Endothelial cell of umbilical vein (primary cell): ENCODE measurements around the gene SLC23A3. TPM values are rescaled to one million over a fixed set of nuclear protein-coding genes. Genes with fewer than 3 reads are reported as not detected.
A peak's percentile ranks its signal among the peaks of the same experiment; 100 is the strongest.

Experiments used
- BruUV-seq: library from RNA; stranded (reverse); fragments of 400-500 nt; replicated peaks from 2 replicates; lab custom pipeline; 2021; lab: Mats Ljungman, UMichigan
- CTCF ChIA-PET: fragments of 300-600, 350-600 bp; sonication (Branson Sonifier 250); formaldehyde crosslinking; loops from one replicate; lab custom pipeline; 2021; ENCODE audit warnings: antibody characterized with exemption, inconsistent platforms; lab: Charles Lee
- POLR2A ChIA-PET: fragments of 300-600, 350-600 bp; sonication (Branson Sonifier 250); formaldehyde crosslinking; loops from one replicate; lab custom pipeline; 2021; ENCODE audit warnings: antibody characterized with exemption, inconsistent platforms; lab: Charles Lee
- DNase-seq: peaks from one replicate; pipeline ENCODE4 v3.0.0-alpha.2; 2011; ENCODE audit warnings: low read depth, low spot score
- FAIRE-seq: peaks from 2 replicates; lab custom pipeline; 2011; peaks lifted over from hg19 to GRCh38; lab: Jason Lieb, UNC
- H2AFZ ChIP-seq: 2 replicates; pipeline ENCODE4 v1.6.0; 2012; ENCODE audit warnings: low read depth, low read length, control low read depth, inconsistent platforms
- H3K27ac ChIP-seq: 2 replicates; pipeline ENCODE4 v1.5.1; 2011; ENCODE audit warnings: low read depth, mild to moderate bottlenecking, control low read depth, low read length, moderate library complexity; ENCODE audit not compliant: insufficient read depth
- H3K27me3 ChIP-seq, 2 experiments: 2 replicates each; pipeline versions ENCODE4 v1.6.0 to v1.6.1; 2011; ENCODE audit warnings: low read length in 2 of 2, mixed read lengths in 1 of 2; ENCODE audit not compliant: control insufficient read depth in 2 of 2, insufficient read depth in 2 of 2
- H3K36me3 ChIP-seq, 2 experiments: 2 replicates in 1 of 2; 3 replicates in 1 of 2; pipeline ENCODE4 v1.5.1; 2011; ENCODE audit warnings: low read length in 2 of 2, mild to moderate bottlenecking in 1 of 2, moderate library complexity in 1 of 2; ENCODE audit not compliant: control insufficient read depth in 2 of 2, insufficient read depth in 2 of 2; ENCODE audit errors: extremely low read depth in 1 of 2
- H3K4me1 ChIP-seq: 3 replicates; pipeline ENCODE4 v1.5.1; 2011; ENCODE audit warnings: mild to moderate bottlenecking, low read length; ENCODE audit not compliant: control insufficient read depth, insufficient read depth; ENCODE audit errors: extremely low read depth
- H3K4me2 ChIP-seq: 2 replicates; pipeline ENCODE4 v1.6.1; 2011; ENCODE audit warnings: low read length, control low read depth, mixed read lengths; ENCODE audit not compliant: insufficient read depth
- H3K4me3 ChIP-seq, 3 experiments: fragments of 200-600 bp in 1 of 3; sonication (generic), shearing (Covaris generic) in 1 of 3; replicated peaks in 1 of 3; 2 replicates each; pipeline ENCODE4 v1.5.1; 2011 to 2016; ENCODE audit warnings: control low read depth in 3 of 3, low read length in 3 of 3, mild to moderate bottlenecking in 2 of 3, inconsistent platforms in 1 of 3, low read depth in 1 of 3, moderate library complexity in 1 of 3; ENCODE audit not compliant: insufficient read depth in 1 of 3
- H3K79me2 ChIP-seq: 2 replicates; pipeline ENCODE4 v1.6.0; 2012; ENCODE audit warnings: low read length, inconsistent platforms; ENCODE audit not compliant: control insufficient read depth, insufficient read depth
- H3K9ac ChIP-seq: replicated peaks from 2 replicates; pipeline ENCODE3; 2011; ENCODE audit warnings: low read length, control low read depth; ENCODE audit not compliant: insufficient read depth; ENCODE audit errors: extremely low read depth
- H3K9me1 ChIP-seq: replicated peaks from 3 replicates; pipeline ENCODE4 v1.6.0; 2011; ENCODE audit warnings: mild to moderate bottlenecking, low read length; ENCODE audit not compliant: control insufficient read depth, insufficient read depth; ENCODE audit errors: extremely low read depth
- H3K9me3 ChIP-seq: replicated peaks from 2 replicates; pipeline ENCODE4 v1.5.1; 2012; ENCODE audit warnings: low read length, inconsistent platforms; ENCODE audit not compliant: control insufficient read depth, insufficient read depth
- H4K20me1 ChIP-seq: replicated peaks from 2 replicates; pipeline ENCODE3; 2011; ENCODE audit warnings: mild to moderate bottlenecking, low read length; ENCODE audit not compliant: control insufficient read depth, insufficient read depth; ENCODE audit errors: extremely low read depth
- CTCF ChIP-seq, 2 donors: IDR thresholded peaks; 1 replicate in 1 of 2; 2 replicates in 1 of 2; pipeline ENCODE4 v1.5.1; 2011; ENCODE audit warnings: low read length in 2 of 2, mild to moderate bottlenecking in 2 of 2, moderate library complexity in 2 of 2, control low read depth in 1 of 2, inconsistent platforms in 1 of 2, low read depth in 1 of 2; ENCODE audit not compliant: insufficient read depth in 1 of 2; ENCODE audit errors: extremely low read depth in 1 of 2
- EZH2 ChIP-seq: IDR thresholded peaks from 2 replicates; pipeline ENCODE4 v1.6.1; 2012; ENCODE audit warnings: borderline replicate concordance, low read depth, mild to moderate bottlenecking, moderate library complexity, low read length, inconsistent platforms; ENCODE audit not compliant: severe bottlenecking
- FOS ChIP-seq: IDR thresholded peaks from 2 replicates; pipeline ENCODE4 v1.6.1; 2011; ENCODE audit warnings: mild to moderate bottlenecking, low read length, moderate library complexity, borderline replicate concordance; ENCODE audit not compliant: insufficient read depth
- GATA2 ChIP-seq: IDR thresholded peaks from 2 replicates; pipeline ENCODE4 v1.7.0; 2011; ENCODE audit warnings: low read depth, mild to moderate bottlenecking, moderate library complexity, mixed read lengths, low read length; ENCODE audit not compliant: insufficient read length, insufficient read depth
- JUN ChIP-seq: IDR thresholded peaks from 2 replicates; pipeline ENCODE4 v1.6.1; 2011; ENCODE audit warnings: borderline replicate concordance, low read depth; ENCODE audit not compliant: insufficient read length, insufficient read depth
- MYC ChIP-seq: IDR thresholded peaks from one replicate; pipeline ENCODE4 v1.6.1; 2011; ENCODE audit warnings: mild to moderate bottlenecking, low read depth, low read length
- POLR2A ChIP-seq: IDR thresholded peaks from 2 replicates; pipeline ENCODE4 v1.6.1; 2012; ENCODE audit warnings: low read depth, mild to moderate bottlenecking, control low read depth, low read length
- POLR2AphosphoS5 ChIP-seq: IDR thresholded peaks from 2 replicates; pipeline ENCODE4 v1.6.1; 2012; ENCODE audit warnings: low read depth, mild to moderate bottlenecking, control low read depth, low read length, moderate library complexity; ENCODE audit not compliant: insufficient read depth
- dilution Hi-C: fragments of 300-500 bp; cut with MboI; formaldehyde crosslinking; loops from one replicate; pipeline ENCODE4 v1.15.0; 2019; ENCODE audit warnings: low sequenced_read_pairs; ENCODE audit not compliant: extremely low pct_ligation_motif_present
- intact Hi-C: fragments of 100-400 bp; cut with micrococcal nuclease; formaldehyde crosslinking; loops from one replicate; pipeline ENCODE4 v1.10.0; 2022
- polyA plus RNA-seq, 4 experiments: library from polyadenylated mRNA; depleted of rRNA in 3 of 4; stranded (reverse) in 3 of 4; unstranded in 1 of 4; fragments of >200 nt; gene quantifications; 2 replicates each; pipeline versions ENCODE4 v1.2.1 to v1.2.3, GENCODE V29; 2011 to 2012; ENCODE audit warnings: missing spikeins in 1 of 4
- total RNA-seq: library from RNA; stranded (reverse); gene quantifications from 2 replicates; pipeline ENCODE4 v1.2.3, GENCODE V29; 2021
- TF ChIP-seq, protein P1 (sequence below): IDR thresholded peaks from 2 replicates; pipeline ENCODE4 v1.6.1; 2011; ENCODE audit not compliant: insufficient read depth, insufficient read length

The SLC23A3 gene
- total and polyA plus RNA-seq, 2 donors (not counting 3 experiments of a cell fraction or from before 2014, with no cell fraction given) = 2.7 to 7.1 TPM

GRCh38 chr2:219160186-219161017, 9.4 kb downstream of the SLC23A3 start, which contains the start of gene NHEJ1:
Gene NHEJ1, minus strand, starts transcription at chr2:219160815. Its CDS starts 2,453 bp downstream, at chr2:219158362.
- no peaks in the 10 kb centered on the region for H3K9me1 ChIP-seq
- H3K27ac ChIP-seq = no peak within 1 kb of the TSS
- no peaks in the 10 kb centered on the region for H3K27me3 ChIP-seq
- peak within 1 kb of the TSS; percentile 80 for H2AFZ ChIP-seq
- H3K4me2 ChIP-seq = peak within 1 kb of the TSS; percentile 87
- DNase-seq = peak; percentile 96
- peaks cover 2 to 3% of the 10 kb centered on the region in 2 experiments for H3K36me3 ChIP-seq
- dilution Hi-C loops (no loop called here), intact Hi-C loops (loop anchor here (1.0 to 2.0 kb wide), 11 partner anchors 11 to 192 kb away; partner anchors contain the start of genes ABCB6, ANKZF1, ATG9A and DNAJB2)
- ChIA-PET POLR2A (no interaction called here), CTCF (interaction anchor here (0.8 to 12.9 kb wide), 9 partner anchors 11 to 313 kb away, joined by 3 to 418 read pairs (median 7); partner anchors contain the start of gene CNPPD1)
- peak; percentile 98 for FAIRE-seq
- peak within 1 kb of the TSS; percentile 37 for H3K9ac ChIP-seq
- BruUV-seq = TSS peak; percentile 47
- no peaks in the 10 kb centered on the region for H3K79me2 ChIP-seq
- H4K20me1 ChIP-seq = no peaks in the 10 kb centered on the region
- peaks cover 10% of the 10 kb centered on the region for H3K4me1 ChIP-seq
- no peaks in the 10 kb centered on the region for H3K9me3 ChIP-seq
- TF ChIP-seq, protein P1, sequence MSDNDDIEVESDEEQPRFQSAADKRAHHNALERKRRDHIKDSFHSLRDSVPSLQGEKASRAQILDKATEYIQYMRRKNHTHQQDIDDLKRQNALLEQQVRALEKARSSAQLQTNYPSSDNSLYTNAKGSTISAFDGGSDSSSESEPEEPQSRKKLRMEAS = no peak
- TF ChIP-seq POLR2A (peak; percentile 76), JUN (no peak), CTCF (IDR thresholded peaks at IDR 0.05; ENCODE audit: extremely low read depth in 1 of 2, insufficient read depth in 1 of 2, low read depth in 1 of 2, low read length in 2 of 2) (peak; percentile 96 to 99), EZH2 (no peak), MYC (no peak), FOS (no peak), GATA2 (no peak), POLR2AphosphoS5 (peak; percentile 88)
- H3K4me3 ChIP-seq = peak within 1 kb of the TSS; percentile 24 to 89 (median 41)
